ENCODE results near the gene HECTD4. TPM values are rescaled to one million over a fixed set of nuclear protein-coding genes. Genes with fewer than 3 reads are reported as not detected.
A peak's percentile ranks its signal among the peaks of the same experiment; 100 is the strongest.

The HECTD4 gene
- total RNA-seq, 1 experiment from 2014 or later = 24.6 TPM

DNA sequence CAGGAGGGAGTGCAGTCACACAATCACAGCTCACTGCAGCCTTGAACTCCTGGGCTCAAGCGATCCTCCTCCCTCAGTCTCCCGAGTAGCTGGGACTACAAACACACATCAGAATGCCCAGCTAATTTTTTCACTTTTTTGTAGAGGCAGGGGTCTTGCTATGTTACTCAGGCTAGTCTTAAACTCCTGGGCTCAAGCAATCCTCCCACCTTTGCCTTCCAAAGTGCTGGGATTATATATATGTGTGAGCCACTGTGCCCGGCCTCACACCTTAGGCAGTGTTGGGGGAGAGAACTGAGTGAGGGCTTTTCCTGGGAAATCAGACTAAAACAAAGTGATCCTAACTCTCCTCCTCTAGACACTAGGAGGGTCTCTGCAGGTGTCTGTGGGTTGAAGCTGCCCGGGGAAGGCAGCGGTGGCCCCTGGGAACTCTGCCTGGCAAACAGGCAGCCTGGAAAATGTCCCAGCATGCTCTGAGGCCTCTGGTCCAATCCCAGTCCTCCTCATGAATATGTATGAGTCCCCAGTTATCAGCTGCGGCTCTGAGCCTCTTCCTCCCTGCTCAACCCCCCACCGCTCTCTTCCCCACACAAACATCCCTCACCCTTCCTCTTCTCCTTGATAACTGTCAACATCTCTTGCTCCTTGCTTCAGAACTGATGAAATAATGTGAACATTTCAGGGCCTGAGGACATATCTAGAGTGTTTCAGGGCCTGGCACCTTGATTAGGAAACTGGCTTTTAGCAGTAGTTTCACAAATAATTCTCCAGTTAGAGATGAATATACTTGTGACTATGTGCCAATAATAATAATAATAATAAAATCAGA, 265.8 kb downstream of the HECTD4 start:
- H3K9ac ChIP-seq (ENCODE audit: low read length) = no peak overlapping the region
- ChIA-PET CTCF (no interaction called here), POLR2A (ENCODE audit: unreplicated experiment) (interaction anchor here (0.6 kb wide), 1 partner anchor 225 kb away, joined by 3 read pairs; no protein-coding TSS in a partner anchor)
- peaks cover 11% of the 10 kb centered on the region for H3F3A ChIP-seq (ENCODE audit: low read length, unreplicated experiment)
- peaks cover 41% of the 10 kb centered on the region for H3K4me1 ChIP-seq (ENCODE audit: insufficient read depth, low read length)
- no peaks in the 10 kb centered on the region for H3K9me2 ChIP-seq (replicated peaks; ENCODE audit: low read length)
- TSS peak; percentile 52 for BruUV-seq (replicated peaks)
- DNase-seq = no peak
- H3K27me3 ChIP-seq (ENCODE audit: low read length) = no peaks in the 10 kb centered on the region
- no peaks in the 10 kb centered on the region for H4K20me1 ChIP-seq (ENCODE audit: low read length)
- H3K9me3 ChIP-seq (ENCODE audit: low read length) = no peaks in the 10 kb centered on the region
- peak overlapping the region; percentile 10; the same call in 1 of the 2 replicates for H2AFZ ChIP-seq (ENCODE audit: low read length)
- H3K4me2 ChIP-seq (ENCODE audit: low read length) = no peak overlapping the region
- intact Hi-C loops (cut with micrococcal nuclease) = no loop called here
- peak; percentile 14 for ATAC-seq
- H3K36me3 ChIP-seq (ENCODE audit: low read depth, low read length) = no peaks in the 10 kb centered on the region
- H3K79me2 ChIP-seq (ENCODE audit: low read length) = no peaks in the 10 kb centered on the region
- H3K27ac ChIP-seq (ENCODE audit: low read length) = peak overlapping the region; percentile 77
- H3K4me3 ChIP-seq (ENCODE audit: low read length) = no peak overlapping the region
- TF ChIP-seq, protein P1, sequence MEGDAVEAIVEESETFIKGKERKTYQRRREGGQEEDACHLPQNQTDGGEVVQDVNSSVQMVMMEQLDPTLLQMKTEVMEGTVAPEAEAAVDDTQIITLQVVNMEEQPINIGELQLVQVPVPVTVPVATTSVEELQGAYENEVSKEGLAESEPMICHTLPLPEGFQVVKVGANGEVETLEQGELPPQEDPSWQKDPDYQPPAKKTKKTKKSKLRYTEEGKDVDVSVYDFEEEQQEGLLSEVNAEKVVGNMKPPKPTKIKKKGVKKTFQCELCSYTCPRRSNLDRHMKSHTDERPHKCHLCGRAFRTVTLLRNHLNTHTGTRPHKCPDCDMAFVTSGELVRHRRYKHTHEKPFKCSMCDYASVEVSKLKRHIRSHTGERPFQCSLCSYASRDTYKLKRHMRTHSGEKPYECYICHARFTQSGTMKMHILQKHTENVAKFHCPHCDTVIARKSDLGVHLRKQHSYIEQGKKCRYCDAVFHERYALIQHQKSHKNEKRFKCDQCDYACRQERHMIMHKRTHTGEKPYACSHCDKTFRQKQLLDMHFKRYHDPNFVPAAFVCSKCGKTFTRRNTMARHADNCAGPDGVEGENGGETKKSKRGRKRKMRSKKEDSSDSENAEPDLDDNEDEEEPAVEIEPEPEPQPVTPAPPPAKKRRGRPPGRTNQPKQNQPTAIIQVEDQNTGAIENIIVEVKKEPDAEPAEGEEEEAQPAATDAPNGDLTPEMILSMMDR (conservative IDR thresholded peaks at IDR 0.05; ENCODE audit: low read depth, low read length) = no peak
- TF ChIP-seq EZH2 (IDR thresholded peaks at IDR 0.05; ENCODE audit: low read length, unreplicated experiment) (no peak), EZH2phosphoT487 (IDR thresholded peaks at IDR 0.05; ENCODE audit: borderline replicate concordance, low read length) (no peak)

DNA sequence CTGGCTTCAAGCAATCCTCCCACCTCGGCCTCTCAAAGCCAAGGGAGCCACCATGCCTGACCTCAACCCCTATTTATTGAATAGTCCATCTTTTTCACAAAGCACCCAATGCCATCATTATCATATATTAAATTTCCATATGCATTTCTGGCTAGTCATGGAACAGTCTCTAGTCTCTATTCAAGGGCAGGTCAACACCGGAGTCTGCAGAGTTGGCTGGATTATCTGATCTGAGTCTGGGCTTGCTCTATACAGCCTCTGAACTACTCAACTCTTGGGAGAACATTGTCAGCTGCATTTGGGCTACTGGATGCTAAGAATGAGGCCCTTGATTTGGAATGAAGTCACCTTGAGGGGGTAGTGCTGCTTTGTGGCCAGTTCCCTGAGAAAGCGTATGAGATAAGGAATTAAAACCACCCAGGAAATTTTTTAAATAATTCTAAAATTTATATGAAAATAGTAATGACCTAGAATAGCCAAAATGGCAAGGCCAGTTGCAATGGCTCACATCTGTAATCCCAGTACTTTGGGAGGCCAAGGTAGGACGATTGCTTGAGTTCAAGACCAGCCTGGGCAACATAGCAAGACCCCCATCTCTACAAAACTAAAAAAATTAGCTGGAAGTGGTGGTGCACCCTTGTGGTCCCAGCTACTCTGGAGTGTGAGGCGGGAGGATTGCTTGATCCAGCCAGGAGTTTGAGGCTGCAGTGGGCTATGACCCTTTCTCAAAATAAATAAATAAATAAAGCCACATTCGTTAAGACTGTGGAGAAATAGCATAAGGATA, 266.8 kb downstream of the HECTD4 start:
- Histone ChIP-seq H3K27me3 (ENCODE audit: low read length) (no peaks in the 10 kb centered on the region), H3K27ac (ENCODE audit: low read length) (no peak overlapping the region), H3K9me3 (ENCODE audit: low read length) (no peaks in the 10 kb centered on the region), H3K4me1 (ENCODE audit: insufficient read depth, low read length) (peaks cover 40% of the 10 kb centered on the region), H4K20me1 (ENCODE audit: low read length) (no peaks in the 10 kb centered on the region), H3K79me2 (ENCODE audit: low read length) (no peaks in the 10 kb centered on the region), H3K9ac (ENCODE audit: low read length) (no peak overlapping the region), H3K4me3 (ENCODE audit: low read length) (no peak overlapping the region), H3K4me2 (ENCODE audit: low read length) (no peak overlapping the region), H3K9me2 (replicated peaks; ENCODE audit: low read length) (no peaks in the 10 kb centered on the region), H3K36me3 (ENCODE audit: low read depth, low read length) (no peaks in the 10 kb centered on the region), H3F3A (ENCODE audit: low read length, unreplicated experiment) (peaks cover 11% of the 10 kb centered on the region), H2AFZ (ENCODE audit: low read length) (no peak overlapping the region)
- DNase-seq = no peak
- BruUV-seq (replicated peaks) = no TSS peak
- ChIA-PET POLR2A (ENCODE audit: unreplicated experiment) (no interaction called here), CTCF (no interaction called here)
- intact Hi-C loops (cut with micrococcal nuclease) = no loop called here
- no peak for ATAC-seq
- TF ChIP-seq EZH2 (IDR thresholded peaks at IDR 0.05; ENCODE audit: low read length, unreplicated experiment) = no peak
- TF ChIP-seq, protein P1 (conservative IDR thresholded peaks at IDR 0.05; ENCODE audit: low read depth, low read length) = no peak
- no peak for TF ChIP-seq EZH2phosphoT487 (IDR thresholded peaks at IDR 0.05; ENCODE audit: borderline replicate concordance, low read length)

All from PC-3 (cell line).